Occipital lobe (tissue), 2 donors: ENCODE results near the gene FAM168A. TPM values are rescaled to one million over a fixed set of nuclear protein-coding genes. Genes with fewer than 3 reads are reported as not detected.
"Not testable (repeated sequence)": the region's sequence is repeated elsewhere in the genome, so short reads cannot be mapped to it uniquely, and the experiment has no call there.

Experiments
- DNase-seq: peaks from one replicate; lab custom pipeline; 2025; lab: John Stamatoyannopoulos, UW
- total RNA-seq: library from RNA; depleted of rRNA; stranded (reverse); fragments of >200 nt; gene quantifications from one replicate; pipeline ENCODE4 v1.2.3, GENCODE V29; 2014

The FAM168A gene
- total RNA-seq, 1 donor from 2014 or later: 70.3 TPM

DNA sequence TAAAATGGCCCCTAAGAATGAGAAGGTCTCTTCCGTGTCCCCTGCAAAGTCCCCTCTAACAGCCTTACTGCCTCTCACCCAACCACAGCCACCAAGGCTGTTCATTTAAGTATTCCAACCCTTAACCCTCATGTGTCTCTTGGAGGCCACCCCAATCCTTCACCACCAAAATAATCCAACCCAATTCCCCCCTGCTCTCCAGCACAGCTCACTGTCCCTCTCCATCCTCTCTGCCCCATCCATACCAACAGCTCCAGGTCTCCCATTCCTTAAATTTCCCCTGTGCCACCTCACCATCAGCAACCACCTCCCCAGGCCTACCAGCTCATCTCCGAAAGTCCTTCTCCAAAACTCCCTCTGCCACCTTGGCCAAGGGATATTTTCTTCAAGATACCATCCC, 1.4 kb downstream of the FAM168A start:
- DNase-seq: no peak

- DNase-seq: no peak
These were observed 5.3 kb downstream of the FAM168A start for GRCh38 chr11:73592640-73593039.

GRCh38 chr11:73591743-73592142, 6.2 kb downstream of the FAM168A start:
- no peak for DNase-seq

DNA sequence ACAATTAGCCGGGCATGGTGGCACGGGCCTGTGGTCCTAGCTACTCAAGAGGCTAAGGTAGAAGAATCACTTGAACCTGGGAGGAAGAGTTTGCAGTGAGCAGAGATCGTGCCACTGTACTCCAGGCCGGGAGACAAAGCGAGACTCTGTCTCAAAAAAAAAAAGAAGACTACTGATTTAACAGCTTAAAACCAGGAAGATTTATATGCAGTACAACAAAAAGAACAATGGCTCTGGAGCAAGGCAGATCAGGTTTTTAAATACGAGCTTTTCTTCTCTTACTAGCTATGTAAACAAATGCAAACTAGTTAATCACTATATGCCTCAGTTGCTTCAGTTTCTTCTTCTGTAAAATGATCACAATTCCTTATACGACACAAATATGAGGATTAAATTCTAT, 6.9 kb downstream of the FAM168A start:
- no peak for DNase-seq

GRCh38 chr11:73586791-73587190, 11.1 kb downstream of the FAM168A start:
- DNase-seq: no peak

DNA sequence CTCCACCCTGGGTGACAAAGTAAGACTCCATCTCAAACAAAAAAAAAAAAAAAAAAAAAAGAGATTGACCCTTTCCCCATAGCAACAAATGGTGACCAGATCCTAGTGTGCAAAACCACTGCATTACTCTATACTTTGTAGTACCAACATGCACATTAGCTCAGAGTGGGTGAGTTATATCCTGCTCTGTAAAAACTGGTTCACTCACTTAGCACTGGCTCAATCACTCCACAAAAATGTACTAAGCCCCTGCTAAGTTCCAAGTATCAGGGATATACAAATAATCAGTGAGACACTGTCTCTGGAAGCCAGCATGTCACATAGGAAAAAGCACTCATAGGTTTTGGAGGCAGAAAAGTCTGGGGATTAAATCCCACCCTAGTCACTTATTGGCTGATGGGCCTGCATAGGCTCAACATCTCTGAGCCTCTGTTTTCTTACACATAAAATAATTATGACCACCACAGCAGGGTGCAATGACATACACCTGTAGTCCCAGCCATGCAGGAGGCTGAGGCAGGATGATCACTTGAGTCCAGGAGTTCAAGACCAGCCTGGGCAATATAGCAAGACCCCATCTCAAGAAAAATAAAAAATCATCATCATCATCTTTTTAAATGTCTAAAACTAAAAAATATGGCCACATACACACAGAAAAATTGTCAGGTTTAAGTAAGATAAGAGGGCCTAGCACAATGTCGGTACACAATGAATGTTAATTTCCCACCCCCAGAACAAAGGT, 11.9 kb downstream of the FAM168A start:
- no peak for DNase-seq

GRCh38 chr11:73584831-73585230, 13.1 kb downstream of the FAM168A start:
- DNase-seq: no peak

DNA sequence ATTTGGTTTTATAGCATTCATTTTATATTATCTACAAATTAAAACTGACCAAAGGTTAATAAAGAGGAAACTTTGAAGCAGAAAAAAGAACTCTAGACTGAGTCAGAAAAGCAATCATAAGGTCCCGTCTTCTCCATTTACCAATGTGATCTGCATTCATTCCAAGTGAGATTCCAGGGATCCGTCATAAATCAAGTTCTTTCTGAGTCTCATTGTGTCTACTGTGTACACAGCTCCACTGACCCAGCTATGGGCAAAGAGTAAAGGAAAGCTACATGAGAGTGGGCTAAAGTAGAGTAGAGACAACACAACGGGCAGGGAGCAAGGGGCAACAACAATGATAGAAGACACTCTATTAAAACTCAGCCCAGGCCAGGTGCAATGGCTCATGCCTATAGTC, 15.3 kb downstream of the FAM168A start:
- no peak for DNase-seq

- not testable (repeated sequence) for DNase-seq
These were observed 17.2 kb downstream of the FAM168A start for GRCh38 chr11:73580749-73581148.

DNA sequence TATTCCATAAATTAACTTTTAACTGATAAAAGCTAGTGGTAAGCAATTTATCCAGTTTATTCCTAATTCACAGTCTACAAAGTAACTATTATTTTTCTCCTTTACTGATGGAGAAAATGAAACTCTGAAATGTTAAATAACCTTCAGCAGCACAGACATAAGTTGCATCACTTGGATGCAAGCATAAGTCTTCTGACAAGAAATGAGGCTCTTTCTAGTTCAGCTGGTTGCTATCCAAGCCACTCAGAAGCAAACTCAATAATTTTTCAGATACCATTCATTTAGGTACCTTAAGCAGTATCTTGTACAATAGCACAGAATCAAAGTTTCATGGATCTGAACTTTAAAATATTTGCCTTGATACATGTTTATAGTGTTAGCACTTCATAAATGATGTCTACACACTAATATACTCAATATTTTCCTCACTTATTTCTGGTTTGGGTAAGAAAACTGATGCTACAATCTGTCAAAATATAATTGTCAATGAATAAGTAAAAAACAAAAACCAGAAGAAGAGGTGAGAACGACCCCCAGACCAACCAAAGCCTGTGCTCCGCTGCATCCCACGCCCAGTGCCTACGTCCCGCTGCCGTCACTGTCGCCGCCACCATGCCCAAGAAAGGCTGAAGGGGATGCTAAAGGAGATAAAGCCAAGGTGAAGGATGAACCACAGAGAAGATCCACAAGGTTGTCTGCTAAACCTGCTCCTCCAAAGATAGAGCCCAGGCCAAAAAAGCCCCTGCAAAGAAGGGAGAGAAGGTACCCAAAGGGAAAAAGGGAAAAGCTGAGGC, 18.1 kb downstream of the FAM168A start:
- no peak for DNase-seq

DNA sequence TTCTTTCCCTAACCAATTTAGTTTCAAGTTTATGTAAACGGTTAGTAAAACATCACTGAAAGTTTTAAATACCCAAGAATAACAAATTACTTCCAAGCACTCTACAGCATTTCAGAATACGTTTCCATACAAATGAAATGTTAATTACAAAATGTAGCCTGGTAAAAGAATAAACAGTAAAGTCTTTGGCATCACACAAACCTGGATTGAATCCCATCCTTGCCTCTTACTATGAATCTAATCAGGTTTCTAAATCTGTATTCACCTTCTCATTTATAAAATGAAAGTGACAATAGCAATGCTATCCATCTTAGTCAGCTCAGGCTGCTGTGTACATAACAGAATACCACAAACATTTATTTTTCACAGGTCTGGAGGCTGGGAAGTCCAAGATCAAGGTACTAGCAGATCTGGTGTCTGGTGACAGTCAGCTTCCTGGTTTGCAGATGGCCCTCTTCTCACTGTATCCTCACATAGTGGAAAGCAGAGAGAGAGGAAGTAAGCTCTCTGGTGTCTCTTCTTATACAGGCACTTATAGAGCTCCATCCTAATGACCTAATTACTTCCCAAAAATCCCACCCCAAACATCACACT, 19.2 kb downstream of the FAM168A start:
- no peak for DNase-seq

GRCh38 chr11:73577496-73577917, 20.4 kb downstream of the FAM168A start:
- no peak for DNase-seq

DNA sequence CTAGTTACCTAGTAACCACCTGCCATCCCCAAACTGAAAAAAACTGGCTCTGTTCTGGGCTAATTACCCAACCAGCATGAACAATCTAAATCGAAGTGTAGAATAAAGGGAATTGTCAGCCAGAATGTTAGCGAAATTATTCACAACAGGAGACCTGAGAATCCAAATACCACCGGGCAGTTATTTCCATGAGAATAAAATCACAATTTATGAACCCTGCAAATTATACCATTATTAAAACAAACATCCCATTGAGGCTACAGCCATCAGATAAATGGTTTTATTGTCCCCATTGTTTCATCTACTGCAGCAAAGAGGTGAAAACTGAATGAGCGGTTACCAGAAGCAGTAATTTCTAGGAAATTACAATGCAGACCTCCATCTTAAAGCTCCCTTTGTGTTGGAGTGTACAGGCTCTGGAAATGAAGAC, 21.7 kb downstream of the FAM168A start:
- no peak for DNase-seq

- DNase-seq: not testable (repeated sequence)
These were observed 25.9 kb downstream of the FAM168A start for GRCh38 chr11:73571982-73572381.

- no peak for DNase-seq
These were observed 27.3 kb downstream of the FAM168A start for GRCh38 chr11:73570415-73571114.

DNA sequence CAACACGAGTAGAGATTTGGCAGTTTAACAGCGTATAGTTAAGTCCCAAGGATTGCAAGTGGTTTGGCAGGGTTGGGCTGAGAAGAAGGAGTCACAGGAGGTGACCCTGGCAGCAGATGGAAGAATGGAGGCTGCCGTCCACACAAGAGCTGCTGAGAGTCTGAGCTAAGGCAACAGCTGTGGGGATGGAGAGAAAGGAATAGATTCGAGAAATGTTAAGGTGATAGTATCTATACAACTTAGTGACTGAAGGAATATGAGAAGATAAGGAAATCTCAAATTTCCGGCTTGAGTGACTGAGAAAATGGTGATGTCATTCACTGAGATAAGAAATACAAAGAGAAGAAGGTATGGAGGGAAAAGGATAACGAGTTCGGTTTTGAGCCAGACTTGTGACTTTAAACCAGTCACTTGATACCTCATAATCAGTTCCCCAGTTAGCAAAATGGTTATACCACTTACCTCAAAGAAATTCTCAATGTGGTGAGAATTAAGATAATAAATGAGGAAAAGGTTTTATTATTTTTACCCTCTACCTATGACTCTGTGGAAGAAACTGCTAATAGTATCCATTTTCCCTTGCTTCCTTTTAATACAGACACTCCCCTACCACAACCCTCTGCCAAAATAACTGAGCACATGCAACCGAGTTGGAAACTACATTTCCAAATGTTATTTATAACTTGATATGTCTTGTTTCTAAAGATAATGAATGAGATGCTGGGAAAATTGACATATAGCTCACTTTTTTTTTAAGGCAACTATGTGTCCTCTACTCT, 30.7 kb downstream of the FAM168A start:
- DNase-seq: no peak

DNA sequence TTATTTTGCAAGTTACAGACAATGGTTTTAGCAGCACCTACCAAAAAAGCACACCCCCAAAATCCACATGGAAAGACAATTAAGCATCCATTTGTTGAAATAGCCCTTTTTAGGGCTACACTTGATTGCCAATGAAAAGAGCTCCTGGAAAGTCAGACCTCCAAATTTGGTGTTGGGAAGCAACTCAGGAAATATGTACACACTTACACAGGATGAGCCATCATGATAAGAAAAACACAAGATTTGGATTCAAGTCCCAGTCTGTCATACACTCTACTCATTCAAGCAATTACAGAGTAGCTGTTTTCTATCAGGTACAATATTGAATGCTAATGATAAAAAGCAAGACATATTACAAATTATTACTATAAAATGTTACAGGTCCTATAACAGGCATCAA, 31.5 kb downstream of the FAM168A start:
- no peak for DNase-seq

DNA sequence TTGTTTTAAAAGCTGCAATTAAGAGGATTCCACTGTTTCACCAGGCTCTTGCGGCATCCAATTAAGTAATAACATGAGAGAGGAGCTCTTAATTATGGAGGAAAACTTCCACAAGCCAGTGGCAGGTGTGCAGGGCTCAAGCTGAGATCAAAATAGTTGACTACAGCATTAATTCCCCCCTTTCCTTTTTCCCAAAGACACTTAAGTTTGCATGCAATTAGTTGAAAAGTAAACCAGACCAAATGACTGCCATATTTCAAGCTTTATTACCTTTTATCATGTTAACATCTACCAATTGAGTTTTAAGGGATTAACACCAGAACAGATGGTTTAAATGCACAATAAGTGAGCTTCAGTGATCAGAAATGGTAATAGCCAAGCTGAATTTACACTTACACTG, 32.1 kb downstream of the FAM168A start:
- DNase-seq: no peak

- DNase-seq: no peak
These were observed 33.0 kb downstream of the FAM168A start for GRCh38 chr11:73564903-73565302.

GRCh38 chr11:73563539-73564200, 34.2 kb downstream of the FAM168A start:
- DNase-seq: no peak
